GM18861 (cell line): Measurements from ENCODE around the gene RASL10A.

ENCODE experiments used
- ATAC-seq: cut with Tn5 transposase; IDR thresholded peaks from one replicate; pipeline ENCODE4 v1.9.1; 2021; ENCODE audit not compliant: unreplicated experiment

The RASL10A gene

DNA sequence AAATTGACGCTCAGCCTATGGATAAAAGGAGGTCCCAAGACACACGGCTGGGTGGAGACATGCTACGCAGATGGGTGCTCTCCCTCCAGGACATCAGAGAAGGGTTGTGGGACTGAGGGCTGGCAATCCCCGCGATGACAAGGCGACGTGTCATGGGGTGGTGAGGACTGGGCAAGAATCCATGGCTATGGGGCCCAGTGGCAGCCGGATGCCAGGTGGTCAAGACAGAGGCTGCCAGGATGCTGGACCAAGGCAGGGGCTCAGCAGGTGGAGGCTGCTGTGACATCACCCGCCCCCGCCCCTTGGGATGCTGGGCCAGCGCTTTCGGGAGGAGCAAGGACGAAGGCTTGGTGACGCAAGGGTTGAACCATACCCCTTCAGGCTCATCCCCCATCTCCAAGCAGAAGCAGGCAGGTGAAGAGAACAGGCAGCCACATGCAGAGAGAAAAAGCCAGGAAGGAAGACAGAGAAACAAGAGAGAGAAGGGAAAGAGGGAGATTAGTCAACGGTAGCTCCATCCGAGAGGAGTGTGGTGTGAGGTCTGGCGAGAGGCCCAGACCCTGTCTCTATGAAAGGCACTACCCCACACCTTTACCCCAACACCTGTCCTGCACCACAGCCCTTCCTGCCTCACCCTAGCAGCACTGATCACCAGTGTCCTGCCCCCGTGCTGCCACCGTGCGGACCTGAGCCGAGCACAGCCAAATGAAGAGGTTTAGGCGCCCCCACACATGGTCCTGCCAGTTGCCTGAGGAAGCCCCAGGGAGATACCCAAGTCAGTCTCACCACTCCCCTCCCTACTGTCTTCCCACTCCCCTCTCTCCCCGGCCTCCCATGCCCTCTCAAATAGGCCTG, 24.1 kb upstream of the RASL10A start:
- no peak for ATAC-seq

DNA sequence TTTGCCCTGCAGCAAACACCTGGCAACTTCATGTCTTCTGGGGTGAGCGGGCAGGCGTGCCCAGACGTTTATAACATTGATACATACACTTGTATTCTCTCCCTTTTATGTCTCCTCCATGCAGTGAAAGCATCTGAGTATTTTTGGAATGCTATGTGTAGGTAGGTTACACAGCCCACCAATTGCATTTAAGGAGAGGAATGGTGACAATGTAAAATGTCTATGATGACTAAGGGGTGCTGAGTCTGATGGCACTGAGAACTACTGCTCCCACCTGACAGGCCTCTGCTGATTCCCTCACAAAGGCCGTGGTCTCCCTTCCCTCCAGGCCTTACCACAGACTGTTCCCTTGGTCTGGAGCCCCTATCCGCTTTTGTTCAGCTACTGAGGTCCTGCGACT, 22.9 kb upstream of the RASL10A start:
- no peak for ATAC-seq

DNA sequence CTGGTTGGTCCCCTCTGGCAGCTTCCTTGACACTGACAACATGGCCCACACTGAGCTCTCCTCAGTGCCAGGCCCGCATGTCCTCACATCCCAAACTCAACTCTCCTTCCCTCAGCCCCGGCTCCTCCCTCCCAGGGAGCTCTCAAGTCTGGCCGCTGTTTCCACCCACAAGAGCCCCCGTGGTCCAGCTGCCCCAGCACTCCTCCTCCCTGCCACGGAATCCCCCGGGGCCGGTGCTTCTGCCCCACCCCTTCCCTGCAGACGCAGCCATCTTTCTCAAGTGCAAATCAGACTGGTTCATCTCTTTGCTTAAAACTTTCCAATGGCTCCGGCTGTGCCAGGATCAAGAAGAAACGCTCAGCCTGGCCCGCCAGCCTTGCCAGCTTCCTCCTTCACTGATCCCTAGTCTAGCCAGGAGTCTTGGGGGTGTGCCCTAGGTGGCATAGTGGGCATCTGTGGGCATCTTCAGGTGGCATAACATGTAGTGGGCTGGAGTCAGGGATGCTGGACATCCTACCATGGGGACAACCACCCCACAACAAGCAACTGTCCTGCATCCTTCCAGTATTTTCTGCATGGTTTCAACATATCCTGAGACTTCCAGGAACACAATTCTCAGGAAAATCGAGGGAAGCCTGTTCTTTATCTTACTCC, 22.3 kb upstream of the RASL10A start:
- ATAC-seq: no peak

DNA sequence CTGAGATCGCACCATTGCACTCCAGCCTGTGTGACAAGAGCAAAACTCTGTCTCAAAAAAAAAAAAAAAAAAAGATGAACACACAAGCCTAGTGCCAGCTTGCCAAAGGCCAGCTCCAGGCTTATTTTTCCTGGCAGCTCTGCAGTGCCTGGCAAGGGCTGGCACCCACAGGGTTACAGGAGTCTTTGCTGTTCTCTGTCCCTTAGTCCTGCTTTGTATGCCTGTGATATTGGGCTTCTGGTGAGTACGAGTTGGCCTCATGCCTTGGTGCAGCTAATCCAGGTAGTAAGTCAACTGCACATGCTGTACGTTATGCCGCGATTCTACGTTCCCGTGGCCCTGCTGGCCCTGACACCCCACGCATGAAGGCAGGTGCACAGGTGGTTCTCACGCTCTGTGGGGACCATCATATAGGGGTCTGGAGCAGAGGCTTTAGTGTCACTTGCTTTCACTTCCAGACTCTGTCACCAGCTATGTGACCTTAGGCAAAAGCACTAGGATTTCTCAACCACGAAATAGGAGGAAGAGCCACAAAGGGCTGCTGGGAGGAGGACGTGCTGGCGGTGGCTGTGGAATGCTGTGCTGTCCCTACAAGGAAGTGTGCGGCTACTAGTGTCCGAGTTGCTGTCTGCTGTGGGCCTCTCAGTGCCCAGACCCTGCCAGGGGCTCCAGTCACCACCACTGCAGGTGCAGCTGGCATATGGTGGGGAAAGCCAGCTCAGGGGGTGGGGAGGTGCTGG, 21.4 kb upstream of the RASL10A start:
- ATAC-seq: no peak

DNA sequence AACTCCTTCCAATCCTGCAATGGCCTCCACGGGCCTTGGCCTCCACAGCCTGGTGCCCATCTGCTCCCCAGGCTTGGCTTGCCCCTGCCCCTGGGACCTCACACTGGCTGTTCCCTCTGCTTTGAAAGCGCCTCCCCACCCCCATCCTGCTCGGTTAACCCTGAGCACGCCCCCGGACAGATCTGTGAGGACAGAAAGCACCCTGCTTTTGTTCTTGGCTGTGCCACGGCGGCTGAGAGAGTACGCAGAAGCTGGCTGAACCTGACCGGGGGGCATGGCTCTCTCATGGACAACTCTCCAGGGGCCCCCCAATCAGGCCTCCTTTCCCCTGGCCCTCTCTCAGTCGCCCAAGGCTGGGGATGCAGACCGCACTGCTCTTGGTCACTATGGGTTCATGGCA, 20.2 kb upstream of the RASL10A start:
- no peak for ATAC-seq

DNA sequence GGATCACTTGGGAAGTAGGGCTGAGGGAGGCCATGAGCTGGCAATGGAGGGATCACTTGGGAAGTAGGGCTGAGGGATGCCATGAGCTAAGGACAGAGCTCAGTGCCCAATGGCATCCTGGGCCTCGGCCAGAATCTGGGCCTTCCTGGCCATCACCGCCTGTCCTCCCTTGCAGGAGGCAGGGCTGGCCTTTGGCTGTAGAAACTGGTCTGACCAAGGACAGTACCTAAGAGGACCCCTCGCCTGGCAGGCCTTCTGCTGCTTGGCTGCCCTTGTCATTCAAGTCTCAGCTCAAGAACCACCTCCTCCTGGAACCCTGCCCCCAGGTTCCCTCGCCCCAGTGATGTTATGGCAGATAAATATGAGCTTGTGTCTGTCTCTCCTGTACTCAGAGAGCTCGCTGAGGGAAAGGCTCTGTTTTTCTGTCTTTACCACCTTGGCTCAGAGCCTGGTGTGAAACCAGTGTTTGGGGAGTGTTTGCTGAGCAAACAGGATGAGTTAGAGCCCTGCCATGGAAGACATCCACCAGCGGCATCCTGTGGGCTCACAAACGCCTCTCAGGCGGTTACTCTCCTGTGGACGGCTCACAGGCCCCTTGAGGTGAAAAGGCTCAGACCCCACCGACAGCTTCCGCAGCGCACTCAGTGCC, 19.3 kb upstream of the RASL10A start:
- ATAC-seq: no peak

DNA sequence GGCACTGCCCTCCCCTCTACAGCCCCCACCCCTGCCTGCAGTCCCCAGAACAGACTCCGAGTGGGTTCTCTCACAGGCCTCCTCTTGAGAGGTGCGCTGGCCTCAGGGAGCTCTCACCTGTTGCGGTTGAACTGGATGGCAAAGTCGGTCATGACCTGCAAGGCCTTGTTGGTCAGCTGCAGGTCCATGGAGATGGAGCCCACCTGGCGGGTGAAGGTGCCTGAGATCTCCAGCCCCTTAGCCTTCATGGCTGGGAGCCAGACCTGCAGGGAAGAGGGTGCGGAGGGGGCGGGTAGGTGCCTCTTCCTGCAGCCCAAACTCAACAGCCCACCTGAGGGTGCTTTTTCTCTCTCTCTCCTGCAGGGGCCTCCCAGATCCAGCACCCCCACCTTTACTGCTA, 18.7 kb upstream of the RASL10A start:
- ATAC-seq: no peak

DNA sequence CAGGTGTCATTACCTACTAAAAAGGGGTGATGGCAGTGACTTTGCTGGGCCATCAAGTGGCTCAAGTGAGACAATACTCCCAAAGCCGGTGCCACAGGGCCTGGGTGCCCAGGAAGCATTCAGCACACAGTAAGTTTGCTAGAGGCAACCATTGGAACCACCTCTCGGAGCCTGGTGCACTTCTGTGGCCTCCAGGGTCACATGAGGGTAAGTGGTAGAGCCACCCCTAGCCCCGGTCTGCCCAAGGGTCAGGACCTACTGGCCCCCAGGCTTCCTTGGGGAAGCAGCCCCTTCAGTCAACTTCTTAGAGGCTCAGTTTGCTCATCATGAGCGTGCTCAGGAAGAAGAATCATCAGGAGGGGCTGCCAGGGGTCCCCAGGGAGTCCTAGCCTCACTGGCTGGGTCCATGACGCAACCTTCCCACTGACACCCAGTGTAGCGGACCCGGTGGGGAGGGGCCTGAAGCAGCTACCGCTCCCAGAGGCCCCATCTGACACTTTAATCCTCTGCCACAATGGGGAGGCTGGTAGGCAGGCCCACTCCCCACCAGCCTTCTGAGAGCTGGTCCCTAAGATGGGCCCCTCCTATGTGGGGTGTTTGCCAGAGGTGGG, 17.5 kb upstream of the RASL10A start:
- ATAC-seq: no peak

DNA sequence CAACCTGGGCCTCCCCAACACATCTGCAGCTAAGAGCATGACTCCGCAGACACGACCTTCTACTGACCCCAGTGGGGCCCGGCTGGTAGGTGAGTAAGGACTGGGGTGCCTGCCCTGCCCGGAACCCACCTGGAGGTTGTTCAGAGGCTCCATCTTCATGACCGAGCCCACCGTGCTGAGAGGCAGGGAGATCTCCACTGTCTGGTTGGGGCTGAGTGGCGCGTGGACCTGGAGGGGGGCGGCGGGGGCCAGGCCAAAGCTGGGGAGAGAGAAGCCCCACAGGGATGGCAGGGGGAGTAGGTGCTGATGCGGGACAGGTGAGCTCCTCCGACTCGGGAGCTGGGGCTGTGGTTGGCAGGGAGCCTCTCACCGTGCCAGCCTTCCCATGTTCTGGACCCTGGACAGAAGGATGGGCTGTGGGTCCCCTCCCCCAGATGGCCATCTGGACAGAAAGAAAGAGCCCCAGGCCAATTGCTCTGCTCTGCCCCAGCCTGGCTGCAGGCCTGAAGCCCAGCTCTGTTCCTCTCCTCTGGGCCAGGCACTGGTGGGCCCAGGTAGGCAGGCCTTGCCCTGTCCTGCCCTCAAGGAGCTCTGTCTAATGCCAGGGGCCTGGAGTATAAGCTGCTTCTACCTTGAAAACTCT, 16.3 kb upstream of the RASL10A start:
- no peak for ATAC-seq

DNA sequence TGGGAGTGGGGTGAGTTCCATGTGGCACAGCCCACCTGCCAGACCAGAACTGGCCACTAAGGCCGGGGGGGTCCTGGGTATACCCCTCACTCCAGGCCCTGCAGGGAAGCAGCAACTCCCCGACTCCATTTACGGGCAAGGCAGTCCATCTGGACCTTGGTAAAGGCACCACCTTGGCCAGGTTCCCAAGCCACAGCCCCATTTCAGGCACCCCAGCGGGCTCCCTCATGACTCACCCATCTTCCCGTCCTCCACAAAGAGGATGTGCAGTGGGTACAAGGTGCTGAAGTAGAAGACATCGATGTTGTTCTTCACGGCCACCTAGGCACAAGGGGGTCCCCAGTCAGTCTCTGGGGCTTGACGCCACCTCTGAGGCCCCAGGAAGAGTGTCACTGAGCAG, 15.7 kb upstream of the RASL10A start:
- ATAC-seq: no peak

DNA sequence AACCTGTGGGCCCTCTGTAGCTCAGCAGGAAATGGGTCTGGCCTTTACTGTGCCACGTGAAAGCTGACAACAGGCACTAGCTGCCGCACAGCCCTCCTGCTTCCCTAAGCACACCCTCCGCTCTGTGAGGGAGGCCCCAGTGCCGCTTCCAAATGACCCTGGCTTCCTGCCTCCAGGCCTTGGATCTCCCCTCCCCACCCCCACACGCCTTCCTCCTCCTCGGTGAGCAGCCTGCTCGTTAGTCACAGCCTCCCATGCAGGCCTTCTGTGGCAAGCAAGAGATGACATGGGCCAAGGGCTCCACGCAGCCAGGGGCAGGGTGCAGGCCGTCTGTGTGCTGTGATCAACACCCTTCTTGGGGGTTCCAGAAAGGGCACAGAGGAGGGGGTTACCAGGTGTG, 15.3 kb upstream of the RASL10A start:
- no peak for ATAC-seq

DNA sequence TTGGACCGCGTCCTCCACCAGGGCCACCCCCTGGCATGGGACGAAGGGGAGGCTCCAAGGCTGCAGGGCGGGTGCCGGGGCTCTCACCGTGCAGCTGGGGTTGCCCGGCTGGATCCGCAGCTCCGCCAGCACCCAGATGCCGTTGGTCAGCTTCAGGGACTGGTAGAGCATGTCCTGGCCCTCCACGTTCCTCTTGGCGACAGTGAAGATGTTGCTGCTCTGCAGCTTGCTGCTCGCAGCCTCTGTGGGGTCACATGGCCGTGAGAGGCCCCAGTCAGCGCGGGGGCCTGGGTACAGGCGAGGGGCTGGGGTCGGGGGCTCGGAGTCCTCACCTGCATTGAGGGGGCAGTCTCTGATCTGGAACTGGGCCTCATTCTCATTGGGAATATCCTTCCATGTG, 14.8 kb upstream of the RASL10A start:
- ATAC-seq: no peak

DNA sequence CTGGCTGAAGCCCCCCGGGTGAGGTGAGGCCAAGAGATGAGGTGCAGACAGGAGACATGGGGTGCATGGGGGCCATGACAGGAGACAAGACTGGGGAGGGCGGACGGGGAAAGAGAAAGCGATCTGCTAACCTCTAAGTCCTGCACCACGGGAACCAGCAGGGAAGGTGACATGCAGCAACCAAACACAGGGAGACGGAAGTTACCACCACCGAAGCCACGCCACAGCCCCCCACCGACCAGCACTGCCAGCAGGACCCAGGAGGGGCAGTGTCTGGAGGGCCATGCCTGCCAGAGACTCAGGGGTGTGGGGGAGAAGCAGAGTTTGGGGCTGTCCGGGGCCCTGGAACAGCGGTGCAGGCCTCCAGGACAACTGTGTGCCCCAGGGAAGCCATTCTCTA, 14.1 kb upstream of the RASL10A start:
- no peak for ATAC-seq

DNA sequence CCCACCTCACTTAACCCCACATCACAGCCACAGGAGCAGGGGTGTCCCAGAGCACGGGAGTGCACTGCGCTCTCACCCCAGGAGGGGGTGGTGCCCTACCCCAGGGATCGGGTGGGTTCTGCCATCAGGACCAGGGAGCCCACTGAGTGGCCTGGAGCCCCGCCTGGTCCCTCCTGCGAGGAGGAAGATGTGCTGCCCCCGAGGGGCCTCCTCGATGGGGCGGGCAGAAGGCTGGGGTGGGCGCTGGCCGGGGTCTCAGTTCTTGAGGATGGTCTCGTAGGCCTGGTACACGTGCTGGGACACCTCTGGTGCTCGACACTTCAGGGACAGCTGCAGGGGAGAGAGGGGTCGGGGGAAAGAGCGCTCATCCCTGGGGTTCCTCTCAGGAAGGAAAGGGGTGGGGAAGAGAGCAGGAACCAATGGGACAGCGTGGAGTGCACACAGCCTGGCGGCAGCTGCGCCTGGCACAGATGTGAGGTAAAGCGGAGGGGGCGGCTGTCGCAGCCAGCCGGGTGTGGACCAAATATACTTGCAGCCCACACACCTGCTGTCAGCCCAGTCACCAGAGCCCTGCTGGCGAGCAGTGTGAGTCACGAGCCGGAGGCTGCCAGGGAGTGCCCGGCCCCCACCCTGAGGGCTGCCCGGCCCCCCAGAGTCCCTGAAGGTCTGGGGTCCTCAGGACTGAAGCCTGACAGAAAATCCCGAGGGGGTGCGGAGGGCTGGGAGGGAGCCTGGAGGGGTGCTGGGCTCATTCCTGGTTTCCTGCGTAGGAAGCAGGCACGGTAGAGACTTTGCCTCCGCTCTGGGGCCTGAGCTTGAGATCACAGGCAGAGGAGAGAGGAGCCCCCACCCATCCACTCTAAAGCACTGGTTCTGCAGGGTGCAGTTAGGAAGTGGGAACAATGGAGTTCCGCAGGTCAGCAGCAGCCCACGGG, 13.3 kb upstream of the RASL10A start:
- ATAC-seq: no peak

DNA sequence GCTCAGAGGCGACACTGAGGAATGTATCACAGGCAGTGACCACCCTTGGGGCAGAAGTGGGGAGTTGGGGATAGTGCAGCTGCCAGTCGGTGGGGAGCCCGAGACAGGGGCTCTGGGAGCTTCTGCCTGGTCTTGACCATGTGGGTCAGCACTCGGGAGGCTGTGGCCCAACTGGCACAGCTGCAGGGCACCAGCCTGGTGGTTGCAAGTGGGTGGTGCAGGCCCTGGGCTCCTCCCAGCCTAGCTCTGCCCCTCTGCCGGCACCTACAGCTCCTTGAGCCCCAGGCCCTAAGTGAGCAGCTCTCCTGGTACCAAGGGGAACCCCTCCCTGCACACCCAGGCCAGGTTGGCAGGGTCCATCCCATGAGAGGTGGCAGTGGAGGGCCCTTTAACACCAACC, 12.6 kb upstream of the RASL10A start:
- no peak for ATAC-seq

DNA sequence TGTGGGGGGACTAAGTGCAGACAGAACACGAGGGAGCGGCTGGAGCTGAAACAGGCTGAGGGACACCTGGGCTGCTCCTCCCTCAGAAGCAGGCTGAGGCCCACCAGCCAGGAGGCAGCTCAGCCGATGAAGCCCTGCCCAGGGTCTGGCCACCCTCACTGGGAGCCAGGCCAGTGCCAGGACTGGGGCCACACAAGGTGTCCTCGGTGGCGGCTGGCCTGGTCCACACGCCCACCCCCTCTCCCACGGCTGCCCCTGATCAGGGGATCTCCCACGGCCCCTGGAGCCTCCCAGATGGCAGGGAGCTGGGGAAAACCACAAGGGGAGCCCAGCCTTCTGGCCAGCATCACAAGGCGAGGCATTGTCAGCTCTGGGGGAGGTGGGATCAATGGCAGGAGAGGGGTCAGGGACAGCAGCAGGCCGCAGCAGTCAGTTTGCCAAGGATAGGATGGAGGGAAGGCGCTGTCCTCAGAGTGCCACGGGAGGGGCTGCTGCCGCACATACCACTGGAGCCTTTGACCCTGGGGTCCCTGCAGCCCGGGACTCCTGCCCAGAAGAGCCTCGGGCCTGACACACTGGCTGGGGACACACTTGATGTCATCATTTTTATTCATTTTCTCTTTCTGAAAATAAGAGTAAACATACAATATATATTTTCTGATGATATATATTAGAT, 11.7 kb upstream of the RASL10A start:
- no peak for ATAC-seq

DNA sequence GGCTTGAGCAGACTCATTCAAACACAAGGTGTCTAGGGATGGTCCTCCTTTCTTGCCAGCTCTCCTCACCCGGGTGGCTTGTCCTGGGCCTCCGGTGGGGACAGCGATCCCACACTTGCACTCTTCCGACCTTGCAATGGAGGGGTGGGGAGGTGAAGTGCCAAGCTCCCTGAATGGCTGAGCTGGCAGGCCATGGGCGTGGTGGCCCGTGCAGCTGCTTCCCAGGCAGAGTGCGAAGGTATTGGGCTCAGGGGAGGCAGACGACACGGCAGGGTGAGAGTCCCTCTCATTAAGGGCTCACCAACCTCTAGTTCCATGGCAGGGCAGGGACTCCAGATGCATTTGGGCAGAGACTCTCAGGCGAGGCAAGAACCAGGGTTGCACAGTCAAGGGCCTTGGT, 11.0 kb upstream of the RASL10A start:
- ATAC-seq: no peak

DNA sequence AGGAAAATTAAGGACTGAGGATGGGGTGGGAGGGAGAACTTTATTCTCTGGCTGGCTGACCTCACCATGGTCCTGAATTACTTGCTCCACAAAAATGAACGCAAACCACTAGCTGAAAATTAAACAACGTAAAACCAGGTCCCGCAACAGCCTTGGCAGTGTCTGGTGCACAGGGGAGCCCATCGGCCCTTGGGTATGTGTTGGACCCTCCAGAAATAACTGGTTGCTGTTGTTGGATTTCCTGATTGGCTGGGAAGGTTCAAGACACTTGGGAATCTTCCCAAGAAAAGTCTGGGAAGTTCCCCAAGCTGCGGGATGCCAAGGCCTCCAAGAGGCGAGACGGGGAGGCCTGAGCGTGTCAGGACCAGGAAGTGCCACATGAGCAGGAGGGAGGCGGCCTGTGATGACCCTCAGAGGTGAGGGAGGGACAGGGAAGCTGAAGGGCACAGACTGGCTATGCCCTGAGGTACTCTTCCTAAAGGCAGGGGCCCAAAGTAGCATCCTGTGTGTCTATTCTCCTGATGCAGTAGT, 10.4 kb upstream of the RASL10A start:
- no peak for ATAC-seq

DNA sequence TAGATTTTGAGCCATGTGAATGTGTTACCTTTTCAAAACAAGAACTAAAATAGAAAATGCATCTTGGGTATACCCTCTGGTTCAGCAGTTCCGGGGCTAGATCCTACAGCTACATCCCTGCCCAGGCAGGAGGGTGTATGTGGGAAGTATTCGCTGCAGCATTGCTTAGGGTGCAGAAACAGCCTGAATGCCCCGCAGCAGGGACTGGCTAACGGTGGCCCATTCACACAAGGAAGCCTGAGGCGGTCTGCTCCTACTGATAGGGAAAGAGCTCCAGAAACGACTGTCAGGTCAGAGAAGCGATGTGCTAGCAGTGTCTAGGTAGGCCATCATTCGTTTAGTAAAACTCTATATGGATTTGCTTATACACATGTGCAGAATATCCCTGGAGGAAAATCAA, 9.9 kb upstream of the RASL10A start:
- ATAC-seq: no peak
